ENCODE measurements around the gene ENTREP1.

DNA sequence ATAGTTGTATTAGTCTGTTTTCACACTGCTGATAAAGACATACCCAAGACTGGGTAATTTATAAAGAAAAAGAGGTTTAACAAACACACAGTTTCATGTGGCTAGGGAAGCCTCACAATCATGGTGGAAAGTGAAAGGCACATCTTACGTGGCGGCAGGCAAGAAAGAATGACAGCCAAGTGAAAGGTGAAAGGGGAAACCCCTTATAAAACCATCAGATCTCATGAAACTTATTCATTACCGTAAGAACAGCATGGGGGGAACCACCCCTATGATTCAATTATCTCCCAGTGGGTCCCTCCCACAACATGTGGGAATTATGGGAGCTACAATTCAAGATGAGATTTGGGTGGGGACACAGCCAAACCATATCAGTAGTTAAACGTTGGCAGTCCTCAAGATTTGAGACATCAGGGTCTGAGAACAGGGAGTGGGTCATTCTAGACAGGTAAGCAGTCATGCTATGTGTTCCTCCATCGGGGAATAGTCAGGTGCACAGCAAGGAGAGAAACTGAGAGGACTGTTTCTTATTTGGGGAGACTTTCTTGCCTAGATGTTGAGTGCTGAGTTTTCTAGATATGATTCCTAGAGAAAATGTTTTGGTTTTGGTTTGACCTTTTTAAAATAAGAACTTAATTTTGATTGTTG is 45.8 kb upstream of the ENTREP1 start:
- no peak for TF ChIP-seq RARB (CRISPR knock-in tag; IDR thresholded peaks at IDR 0.05)
- no peak for TF ChIP-seq ZNF70 (CRISPR knock-in tag; IDR thresholded peaks at IDR 0.05)
- TF ChIP-seq, protein P1, sequence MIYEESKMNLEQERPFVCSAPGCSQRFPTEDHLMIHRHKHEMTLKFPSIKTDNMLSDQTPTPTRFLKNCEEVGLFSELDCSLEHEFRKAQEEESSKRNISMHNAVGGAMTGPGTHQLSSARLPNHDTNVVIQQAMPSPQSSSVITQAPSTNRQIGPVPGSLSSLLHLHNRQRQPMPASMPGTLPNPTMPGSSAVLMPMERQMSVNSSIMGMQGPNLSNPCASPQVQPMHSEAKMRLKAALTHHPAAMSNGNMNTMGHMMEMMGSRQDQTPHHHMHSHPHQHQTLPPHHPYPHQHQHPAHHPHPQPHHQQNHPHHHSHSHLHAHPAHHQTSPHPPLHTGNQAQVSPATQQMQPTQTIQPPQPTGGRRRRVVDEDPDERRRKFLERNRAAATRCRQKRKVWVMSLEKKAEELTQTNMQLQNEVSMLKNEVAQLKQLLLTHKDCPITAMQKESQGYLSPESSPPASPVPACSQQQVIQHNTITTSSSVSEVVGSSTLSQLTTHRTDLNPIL (CRISPR knock-in tag; IDR thresholded peaks at IDR 0.05; ENCODE audit: low read depth) = no peak
- no peak for TF ChIP-seq OSR1 (CRISPR knock-in tag; IDR thresholded peaks at IDR 0.05)
